ENCODE data around the gene GNG7.
A peak's percentile ranks its signal among the peaks of the same experiment; 100 is the strongest.
"Not testable (repeated sequence)": the region's sequence is repeated elsewhere in the genome, so short reads cannot be mapped to it uniquely, and the experiment has no call there.

GNG7 gene

DNA sequence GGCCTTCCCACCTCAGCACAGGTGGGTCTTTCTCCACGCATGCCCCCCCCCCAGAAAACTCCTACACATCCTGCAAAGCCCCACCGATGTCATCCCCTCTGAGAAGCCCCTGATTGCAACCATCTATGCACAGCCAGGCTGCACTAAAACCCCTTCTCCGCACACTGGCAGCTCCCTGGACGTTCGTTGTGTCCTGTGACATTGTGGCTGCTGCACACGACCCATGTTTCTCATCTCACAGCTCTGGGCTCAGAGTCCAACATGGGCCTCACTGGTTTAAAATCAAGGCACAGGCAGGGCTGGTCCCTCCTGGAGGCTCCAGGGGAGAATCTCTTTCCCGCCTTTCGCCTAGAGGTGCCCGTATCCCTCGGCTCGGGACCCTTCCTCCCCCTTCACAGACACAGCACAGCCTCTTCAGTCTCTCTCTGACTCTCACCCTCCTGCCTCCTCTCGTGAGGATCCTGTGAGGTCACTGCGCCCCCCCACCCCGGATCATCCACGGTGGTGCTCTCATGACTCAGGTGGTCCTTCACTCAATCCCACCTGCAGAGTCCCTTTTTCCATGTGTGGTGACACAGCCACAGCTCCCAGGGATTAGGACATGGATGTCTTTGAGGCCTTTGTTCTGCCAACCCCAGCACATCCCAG, 155.3 kb downstream of the GNG7 start:
- no peak for FAIRE-seq

DNA sequence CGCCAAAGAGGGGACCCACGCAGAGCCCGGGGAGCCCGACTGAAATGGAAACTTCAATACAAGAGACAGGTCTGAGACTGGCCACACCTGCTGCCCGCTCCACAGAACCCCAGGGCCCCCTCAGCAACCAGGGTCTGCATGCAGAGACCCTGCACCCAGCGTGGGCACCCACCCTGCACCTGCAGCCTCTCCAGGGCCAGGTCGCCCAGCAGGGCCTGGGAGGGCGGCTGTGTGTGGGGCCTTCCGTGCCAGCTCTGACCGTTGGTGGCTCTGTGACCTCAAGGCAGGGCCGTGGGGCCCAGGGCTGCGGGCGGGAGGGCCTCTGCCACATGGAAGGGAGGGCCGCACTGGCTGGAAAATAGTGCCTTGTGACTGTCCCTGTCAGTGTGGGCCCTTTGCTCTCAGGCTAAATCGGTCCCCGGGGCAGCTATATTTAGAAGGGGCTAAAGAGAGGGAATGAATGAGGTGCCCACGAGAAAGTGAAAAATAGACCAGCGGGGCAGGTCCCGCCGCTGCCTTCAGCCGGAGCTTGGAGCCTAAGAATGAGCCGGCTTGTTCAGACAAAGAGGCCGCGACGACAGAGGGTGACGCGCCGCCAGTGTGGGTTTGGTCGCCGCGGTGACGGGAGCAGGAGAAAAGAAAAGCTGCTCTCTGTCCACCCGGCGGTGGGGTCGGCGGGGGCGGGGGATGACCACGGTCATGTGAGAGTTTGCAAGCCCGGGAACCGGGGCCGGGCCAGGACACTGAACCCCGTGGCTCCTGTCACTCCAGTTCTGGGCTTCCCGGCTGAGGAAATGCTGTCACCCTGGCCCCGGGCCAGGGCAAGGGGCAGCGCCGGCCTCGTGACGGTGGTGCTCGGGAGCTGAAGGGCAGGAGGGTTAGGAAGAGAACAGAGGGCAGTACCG, 156.1 kb downstream of the GNG7 start:
- no peak for FAIRE-seq

DNA sequence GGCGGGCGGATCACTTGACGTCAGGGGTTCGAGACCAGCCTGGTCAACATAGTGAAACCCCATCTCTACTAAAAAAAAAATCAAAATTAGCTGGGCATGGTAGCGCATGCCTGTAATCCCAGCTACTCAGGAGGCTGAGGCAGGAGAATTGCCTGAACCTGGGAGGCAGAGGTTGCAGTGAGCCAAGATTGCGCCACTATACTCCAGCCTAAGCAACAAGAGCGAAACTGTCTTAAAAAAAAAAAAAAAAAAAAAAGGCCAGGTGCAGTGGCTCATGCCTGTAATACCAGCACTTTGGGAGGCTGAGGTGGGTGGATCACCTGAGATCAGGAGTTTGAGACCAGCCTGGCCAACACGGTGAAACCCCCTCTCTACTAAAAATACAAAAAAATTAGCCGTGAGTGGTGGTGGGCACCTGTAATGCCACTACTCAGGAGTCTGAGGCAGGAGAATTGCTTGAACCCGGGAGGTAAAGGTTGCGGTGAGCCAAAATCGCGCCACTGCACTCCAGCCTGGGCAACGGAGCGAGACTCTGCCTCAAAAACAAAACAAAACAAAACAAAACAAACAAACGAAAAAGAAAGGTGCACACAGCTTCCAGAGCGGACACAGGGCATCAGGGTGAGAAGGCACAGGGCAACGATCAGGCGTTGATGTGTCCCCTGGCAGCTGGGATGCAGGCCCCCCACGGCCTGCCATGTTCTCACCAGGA, 156.9 kb downstream of the GNG7 start:
- not testable (repeated sequence) for FAIRE-seq

DNA sequence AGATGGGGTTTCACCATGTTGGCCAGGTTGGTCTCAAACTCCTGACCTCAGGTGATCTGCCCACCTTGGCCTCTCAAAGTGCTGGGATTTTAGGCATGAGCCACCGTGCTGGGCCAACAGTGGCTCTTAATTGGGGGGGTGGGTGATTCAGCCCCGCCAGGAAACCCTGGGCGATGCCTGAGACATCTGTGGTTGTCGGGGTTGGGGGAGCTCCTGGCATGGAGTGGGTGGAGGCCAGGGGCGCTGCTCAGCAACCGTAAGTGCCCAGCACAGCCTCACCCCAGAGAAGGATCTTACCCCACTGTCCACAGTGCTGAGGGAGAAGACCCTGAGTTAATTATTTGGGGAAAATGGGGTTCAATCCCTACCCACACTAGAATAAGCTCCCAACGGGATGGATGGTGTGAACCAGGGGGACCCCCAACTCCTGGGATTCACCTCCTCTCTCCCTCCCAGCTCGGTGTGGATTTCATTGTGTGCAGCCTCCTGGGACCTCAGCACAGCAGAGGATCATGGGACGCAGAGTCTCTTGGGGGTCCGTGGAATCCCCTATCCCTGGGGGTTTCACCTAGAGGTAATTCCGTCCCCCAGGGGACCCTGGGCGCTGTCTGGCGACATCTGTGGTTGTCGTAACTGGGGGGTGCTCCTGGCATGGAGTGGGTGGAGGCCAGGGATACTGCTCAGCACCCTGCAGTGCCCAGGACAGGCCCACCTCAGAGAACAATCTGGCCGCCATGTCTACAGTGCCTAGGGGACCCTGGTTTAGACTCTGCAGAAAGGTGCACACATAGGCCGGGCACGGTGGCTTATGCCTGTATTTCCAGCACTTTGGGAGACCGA, 157.7 kb downstream of the GNG7 start:
- no peak for FAIRE-seq

DNA sequence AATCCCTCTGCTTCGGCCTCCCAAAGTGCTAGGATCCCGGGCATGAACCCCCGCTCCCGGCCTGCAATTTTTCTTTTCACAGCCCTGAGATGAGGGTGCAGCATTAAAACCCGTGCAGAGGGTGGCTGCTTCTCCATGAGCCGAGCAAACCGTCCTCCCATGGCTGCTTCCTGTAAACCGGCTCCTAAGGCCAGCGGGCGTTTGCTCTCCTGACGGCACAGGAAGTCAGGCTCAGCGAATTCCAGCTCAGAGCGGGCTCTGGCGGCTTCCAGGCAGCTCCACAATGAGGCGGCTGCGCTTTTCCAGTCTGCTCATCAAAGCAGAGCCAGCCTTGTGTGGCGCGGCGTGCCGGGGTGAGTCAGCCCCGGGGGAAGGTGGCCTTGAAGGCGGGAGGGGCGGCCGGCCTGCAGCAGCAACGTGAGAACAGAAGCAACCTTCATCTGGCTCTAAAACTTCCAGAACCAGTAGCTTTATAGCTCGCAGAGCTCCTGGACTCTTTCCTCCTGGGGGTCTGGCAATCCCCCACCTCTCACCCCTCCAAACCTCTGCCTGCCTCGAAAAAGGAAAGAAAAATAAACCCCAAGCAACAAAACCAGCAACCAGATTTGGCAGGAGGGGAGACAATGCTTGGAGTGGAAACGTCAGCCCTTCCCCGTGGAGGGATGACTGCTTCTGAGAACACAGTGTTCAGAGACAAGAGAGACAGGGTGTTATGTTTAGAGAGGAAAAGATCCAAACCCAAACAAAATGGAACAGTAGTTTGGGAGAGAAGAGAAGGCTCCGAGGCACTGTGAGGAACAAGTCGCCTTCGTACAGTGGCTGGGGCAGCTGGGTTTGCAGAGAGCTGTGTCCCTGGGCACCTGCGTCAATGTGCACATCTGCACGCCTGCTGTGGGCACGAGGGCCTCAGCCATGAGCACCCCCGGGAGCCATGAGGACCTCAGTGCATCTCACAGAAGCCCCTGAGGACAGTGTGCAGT, 158.7 kb downstream of the GNG7 start:
- peak; percentile 97 for FAIRE-seq

DNA sequence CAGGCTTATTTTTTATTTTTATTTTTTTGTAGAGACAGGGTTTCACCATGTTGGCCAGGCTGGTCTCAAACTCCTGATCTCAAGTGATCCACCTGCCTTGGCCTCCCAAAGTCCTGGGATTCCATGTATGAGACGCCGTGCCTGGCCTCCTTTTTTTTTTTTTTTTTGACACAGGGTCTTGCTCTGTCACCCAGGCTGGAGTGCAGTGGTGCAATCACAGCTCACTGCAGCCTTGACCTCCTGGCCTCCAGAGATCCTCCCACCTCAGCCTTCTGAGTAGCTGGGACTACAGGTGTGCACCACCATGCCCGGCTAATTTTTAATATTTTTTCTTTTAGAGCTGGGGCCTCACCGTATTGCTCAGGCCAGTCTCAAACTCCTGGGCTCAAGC, 159.4 kb downstream of the GNG7 start:
- not testable (repeated sequence) for FAIRE-seq

DNA sequence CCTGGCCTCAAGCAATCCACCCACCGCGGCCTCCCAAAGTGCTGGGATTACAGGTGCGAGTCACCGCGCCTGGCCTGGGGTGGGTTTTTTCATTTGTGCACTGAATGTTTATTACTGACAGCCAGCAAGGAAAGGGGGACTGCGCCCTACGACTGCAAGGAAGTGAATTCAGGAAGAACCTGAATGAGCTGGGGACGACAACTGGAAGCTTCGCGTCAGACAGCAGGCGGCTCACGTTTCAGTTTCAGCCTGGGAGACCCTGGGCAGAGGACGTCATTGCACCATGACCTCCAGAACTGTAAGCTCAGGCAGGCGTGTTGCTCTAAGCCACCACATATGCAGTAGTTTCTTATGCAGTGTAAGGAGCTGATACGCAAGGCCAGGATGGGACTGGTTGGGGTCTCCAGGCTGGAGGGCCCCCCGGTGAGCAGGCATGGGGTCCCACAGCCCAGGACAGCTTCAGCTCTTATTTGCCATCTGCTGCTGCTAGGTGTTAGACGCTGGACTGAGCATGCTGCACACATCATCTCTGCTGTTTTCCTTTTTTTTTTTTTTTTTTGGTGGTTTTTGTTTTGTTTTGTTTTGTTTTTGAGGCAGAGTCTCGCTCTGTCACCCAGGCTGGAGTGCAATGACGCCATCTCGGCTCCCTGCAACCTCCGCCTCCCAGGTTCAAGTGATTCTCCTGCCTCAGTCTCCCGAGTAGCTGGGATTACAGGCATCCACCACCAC, 160.0 kb downstream of the GNG7 start:
- FAIRE-seq = no peak

DNA sequence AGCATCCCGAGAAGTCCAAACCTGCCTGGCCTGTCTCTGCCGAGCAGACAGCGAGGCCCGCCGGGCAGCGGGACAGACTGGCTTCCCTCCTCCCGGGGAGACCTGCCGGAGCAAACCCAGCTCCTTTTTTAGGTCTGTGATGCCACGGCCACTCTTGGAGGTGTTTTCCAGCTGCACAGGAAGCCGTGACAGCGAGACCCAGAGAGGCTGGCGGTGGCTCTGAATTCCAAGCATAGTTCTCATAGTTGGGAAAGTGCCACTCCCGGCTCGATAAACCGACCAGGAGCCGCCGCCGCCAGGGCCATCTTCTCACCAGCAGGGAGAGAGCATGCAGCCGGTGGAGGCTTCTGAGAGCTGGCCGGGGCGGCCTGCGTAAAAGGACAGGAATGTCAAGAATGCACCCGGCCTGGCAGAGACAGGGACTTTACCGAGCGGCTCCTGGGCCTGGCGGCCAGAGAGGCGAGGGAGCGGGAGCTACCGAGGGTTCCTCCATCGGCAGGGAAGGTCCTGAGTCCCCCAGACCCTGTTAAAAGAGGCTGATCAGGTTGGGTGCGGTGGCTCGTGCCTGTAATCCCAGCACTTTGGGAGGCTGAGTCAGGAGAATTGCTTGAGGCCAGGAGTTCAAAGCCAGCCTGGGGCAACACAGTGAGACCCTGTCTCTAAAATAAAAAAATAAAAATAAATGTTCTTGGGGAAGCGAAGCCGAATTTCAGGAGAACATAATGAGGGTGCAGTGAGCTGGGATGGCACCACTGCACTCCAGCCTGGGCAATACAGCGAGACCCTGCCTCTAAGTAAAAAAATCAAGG, 161.6 kb downstream of the GNG7 start:
- FAIRE-seq = peak; percentile 97

DNA sequence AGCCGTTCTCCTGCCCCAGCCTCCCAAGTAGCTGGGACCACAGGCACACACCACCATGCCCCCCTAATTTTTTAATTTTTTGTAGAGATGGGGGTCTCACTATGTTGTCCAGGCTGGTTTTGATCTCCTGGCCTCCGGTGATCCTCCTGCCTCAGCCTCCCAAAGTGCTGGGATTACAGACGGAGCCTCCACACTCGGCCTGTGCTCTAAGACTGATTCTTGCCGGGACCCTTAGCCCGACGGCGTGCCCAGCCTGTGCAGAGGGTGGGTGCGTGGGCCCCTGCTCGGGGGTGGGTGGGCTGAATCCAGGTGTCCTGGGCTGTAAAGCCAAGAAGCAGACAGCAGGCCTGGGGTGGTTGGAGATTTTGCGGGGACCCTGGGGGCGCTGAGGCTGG, 162.2 kb downstream of the GNG7 start:
- no peak for FAIRE-seq

DNA sequence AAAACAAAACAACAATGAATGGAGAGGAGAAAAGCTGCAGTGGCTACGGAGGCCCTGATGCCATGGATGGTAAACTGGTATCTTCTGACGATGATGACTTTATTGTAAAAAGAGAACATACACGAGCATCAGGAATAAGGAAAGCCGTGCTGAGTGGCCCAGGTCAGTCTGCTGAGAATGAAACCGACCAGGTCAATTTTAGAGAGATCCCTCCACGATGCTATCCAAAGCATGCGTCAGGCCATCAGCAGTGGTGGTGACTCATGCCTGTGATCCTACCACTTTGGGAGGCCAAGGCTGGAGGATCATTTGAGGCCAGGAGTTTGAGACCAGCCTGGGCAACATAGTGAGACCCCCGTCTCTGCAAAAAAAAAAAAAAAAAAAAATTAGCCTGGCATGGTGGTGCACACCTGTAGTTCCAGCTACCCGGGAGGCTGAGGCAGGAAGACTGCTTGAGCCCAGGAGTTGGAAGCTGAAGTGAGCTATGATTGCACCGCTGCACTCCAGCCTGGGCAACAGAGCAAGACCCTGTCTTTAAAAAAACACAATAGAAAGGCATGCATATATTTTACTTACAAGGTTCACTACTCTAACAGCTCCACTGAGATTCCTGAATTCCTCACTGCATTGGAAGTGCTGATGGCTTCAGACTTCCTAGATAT, 164.3 kb downstream of the GNG7 start:
- no peak for FAIRE-seq

DNA sequence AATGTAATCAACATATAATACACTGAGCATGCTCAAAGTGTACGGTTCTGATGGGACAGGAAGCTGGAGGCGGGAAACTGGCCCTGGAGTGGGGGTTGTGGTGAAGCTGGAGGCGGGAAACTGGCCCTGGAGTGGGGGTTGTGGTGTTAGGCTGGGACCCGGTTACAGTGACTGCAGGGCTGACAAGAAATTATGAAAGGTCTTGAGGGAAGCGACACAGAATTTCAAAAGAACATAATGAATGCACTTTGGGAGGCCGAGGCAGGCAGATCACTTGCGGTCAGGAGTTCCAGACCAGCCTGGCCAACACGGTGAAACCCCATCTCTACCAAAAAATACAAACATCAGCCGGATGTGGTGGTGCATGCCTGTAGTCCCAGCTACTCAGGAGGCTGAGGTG, 164.9 kb downstream of the GNG7 start:
- FAIRE-seq = not testable (repeated sequence)

DNA sequence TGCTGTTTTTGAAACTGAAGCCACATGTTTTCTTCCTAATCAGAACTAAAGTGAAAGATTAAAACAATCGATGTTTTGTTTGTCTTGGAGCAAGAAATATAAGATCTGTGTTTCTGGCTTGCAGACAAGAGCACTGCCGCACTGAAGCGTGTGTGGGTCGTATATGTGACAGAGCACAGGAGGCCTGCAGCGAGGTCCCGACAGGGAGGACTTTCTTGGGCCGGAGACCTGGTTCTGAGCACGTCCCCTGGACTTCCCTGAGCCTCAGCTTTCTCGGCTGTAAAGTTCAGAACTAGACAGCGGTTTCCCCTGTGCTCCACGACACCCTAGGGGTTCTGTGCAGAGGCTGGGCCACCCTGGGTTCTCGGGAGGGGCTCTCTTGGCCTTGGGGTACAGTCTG, 166.0 kb downstream of the GNG7 start:
- FAIRE-seq = no peak

DNA sequence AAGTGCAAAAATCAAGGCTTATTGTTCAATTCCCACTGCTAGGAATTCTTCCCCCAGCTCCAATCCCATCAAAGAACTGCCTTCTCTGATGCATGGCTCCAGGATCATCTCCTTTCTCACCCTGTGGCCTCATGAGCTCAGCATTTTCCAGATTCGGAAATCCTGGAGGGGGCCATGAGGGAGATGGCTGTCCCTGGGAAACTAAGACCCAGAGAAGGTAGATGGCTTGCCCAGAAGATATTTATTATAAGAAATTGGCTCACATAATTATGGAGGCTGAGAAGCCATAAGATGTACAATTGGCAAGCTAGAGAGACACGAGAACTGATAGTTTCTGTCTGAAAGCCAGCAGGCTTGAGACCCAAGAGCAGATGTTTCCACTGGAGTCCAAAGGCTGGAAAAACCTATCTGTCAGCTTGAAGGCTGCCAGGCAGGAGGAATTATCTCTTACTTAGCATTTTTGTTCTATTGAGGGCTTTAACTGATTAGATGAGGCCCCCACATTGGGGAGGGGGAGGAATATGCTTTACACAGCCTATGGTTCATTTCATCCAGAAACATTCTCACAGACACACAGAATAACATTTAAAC, 168.0 kb downstream of the GNG7 start:
- no peak for FAIRE-seq

DNA sequence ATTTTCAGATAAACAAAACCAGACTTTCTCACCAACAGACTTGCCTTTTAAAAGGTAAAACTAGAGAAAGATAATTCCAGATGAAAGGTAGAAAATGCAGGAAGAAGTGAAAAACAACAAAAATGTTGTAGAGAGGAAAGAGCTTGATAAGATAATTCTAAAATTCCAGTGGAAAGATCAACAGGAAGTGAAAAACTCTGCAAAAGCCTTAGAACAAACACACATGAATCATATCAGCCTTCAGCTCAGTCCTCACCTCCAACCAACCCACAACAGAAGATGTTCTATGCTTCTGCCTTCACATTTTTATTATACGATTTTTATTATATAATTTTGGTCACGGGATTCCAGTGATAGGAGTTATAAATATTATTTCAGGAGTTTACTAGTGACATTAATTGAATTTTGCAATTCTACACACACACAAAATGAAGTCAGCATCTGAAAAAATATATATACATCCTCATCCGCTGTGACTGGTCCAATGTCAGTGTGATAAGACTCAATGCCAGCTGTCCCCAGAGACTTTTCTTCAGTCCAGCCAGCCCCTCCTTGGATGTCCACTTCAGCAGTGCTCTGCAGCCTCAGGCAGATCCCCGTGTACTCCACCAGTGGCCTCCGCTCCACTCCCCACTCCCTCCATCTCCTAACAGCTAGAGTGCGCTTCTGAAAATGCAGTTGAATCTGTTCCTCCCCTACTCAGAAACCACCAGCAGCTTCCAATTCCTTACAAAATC, 168.6 kb downstream of the GNG7 start:
- FAIRE-seq = no peak

DNA sequence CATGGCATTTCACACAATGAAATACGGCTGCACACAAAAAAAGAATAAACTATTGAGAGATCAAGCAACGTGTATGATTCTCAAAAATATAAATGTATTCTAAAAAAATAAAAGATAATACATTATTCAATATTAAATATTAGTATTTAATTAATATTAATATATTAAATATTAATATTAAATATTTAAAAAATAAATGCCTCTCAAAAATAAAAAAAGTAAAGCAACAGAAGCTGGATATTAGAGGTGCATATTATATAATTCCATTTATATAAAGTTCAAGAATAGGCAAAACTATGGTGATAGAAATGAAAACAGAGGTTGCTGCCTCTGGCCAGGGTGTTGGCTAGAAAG, 169.4 kb downstream of the GNG7 start:
- peak; percentile 86 for FAIRE-seq

DNA sequence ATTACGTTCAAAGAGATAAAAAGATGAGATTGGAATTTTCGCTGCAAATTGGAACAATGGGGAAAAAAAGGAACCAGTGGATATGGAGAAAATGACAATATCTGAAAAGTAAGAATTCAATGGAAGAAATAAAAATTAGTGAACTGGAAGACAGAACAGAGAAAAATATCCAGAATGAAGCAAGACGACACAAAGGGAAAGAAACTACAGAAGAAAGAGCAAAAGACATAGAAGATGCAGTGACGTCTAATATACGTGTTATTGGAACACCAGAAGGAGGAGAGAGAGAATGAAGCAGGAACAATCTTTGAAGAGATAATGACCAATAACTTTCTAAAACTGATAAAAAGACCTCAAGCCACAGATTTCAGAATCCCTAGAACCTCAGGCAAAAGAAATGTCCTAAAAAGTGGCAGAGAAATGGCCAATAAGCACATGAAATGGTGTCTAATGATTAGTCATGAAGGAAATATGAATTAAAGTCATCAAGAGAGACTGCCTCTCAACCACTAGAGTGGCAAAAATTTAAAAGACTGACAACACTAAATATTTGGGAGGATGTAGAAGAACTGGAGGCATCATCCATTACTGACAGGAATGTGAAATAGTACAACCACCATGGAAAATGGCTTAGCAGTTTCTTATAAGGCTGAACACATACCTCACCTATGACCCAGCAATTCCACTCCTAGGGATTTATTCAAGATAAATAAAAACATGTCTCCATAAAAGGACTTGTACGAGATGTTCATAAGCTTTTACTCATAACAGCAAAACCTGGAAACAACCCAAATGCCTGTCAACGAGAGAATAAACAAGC, 170.0 kb downstream of the GNG7 start:
- FAIRE-seq = no peak

DNA sequence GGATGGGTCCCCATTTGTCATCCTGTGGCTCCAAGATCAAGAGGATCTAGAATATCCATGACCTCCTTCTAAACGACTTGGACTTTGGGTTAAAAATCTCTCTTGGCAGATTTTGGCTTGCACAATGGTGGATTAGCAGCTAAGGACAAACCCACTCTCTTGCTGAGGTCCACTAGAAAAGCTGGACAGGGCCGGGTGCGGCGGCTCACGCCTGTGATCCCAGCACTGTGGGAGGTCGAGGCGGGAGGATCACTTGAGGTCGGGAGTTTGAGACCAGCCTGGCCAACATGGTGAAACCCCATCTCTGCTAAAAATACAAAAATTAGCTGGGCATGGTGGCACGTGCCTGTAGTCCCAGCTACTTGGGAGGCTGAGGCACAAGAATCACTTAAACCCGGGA, 172.6 kb downstream of the GNG7 start:
- not testable (repeated sequence) for FAIRE-seq

Data from G401.6 (cell line).